Measurements from ENCODE around the gene PRPSAP2. TPM values are rescaled to one million over a fixed set of nuclear protein-coding genes. Genes with fewer than 3 reads are reported as not detected.
A peak's percentile ranks its signal among the peaks of the same experiment; 100 is the strongest.

PRPSAP2 gene
- total RNA-seq, 1 experiment from 2014 or later = 37.8 TPM

- TF ChIP-seq EZH2 (IDR thresholded peaks at IDR 0.05) = no peak
- TF ChIP-seq ELF1 (IDR thresholded peaks at IDR 0.05; ENCODE audit: borderline replicate concordance, low read depth) = no peak
- TF ChIP-seq POLR2AphosphoS5 (IDR thresholded peaks at IDR 0.05; ENCODE audit: low read depth, low read length) = no peak
- TF ChIP-seq RAD21 (IDR thresholded peaks at IDR 0.05; ENCODE audit: low read depth) = no peak
- TF ChIP-seq ZFX (IDR thresholded peaks at IDR 0.05) = no peak
- no peak for TF ChIP-seq CEBPB (IDR thresholded peaks at IDR 0.05; ENCODE audit: low read depth)
- TF ChIP-seq, protein P1, sequence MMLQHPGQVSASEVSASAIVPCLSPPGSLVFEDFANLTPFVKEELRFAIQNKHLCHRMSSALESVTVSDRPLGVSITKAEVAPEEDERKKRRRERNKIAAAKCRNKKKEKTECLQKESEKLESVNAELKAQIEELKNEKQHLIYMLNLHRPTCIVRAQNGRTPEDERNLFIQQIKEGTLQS (IDR thresholded peaks at IDR 0.05) = no peak
- TF ChIP-seq TCF7L2 (IDR thresholded peaks at IDR 0.05; ENCODE audit: borderline replicate concordance, extremely low read depth, insufficient read depth, insufficient read length) = no peak
- no peak for TF ChIP-seq JUND (IDR thresholded peaks at IDR 0.05)
- no peak for TF ChIP-seq ZNF274 (IDR thresholded peaks at IDR 0.05; ENCODE audit: low read depth, low read length)
These were observed 102.3 kb downstream of the PRPSAP2 start (continued) for GRCh38 chr17:18960241-18960665.

- H3K9ac ChIP-seq (ENCODE audit: low read length) = no peak overlapping the region
- H3K36me3 ChIP-seq (ENCODE audit: control insufficient read depth in 1 of 2, insufficient read depth in 2 of 2, low read length in 2 of 2) = no peaks in the 10 kb centered on the region
- H3K27me3 ChIP-seq (ENCODE audit: insufficient read depth, low read length) = no peaks in the 10 kb centered on the region
- H4K20me1 ChIP-seq (ENCODE audit: insufficient read depth) = no peaks in the 10 kb centered on the region
- H2AFZ ChIP-seq (ENCODE audit: low read depth, low read length, poor library complexity, severe bottlenecking) = no peak overlapping the region
- intact Hi-C loops (cut with micrococcal nuclease) = no loop called here
- H3K4me2 ChIP-seq (ENCODE audit: low read length) = no peak overlapping the region
- H3K9me3 ChIP-seq (ENCODE audit: control insufficient read depth in 1 of 2, insufficient read depth in 1 of 2, low read depth in 1 of 2, low read length in 2 of 2) = no peaks in the 10 kb centered on the region
- no peak overlapping the region for H3K27ac ChIP-seq (ENCODE audit: low read depth, low read length)
- ChIA-PET CTCF (interaction anchor here (0.6 to 1.6 kb wide), 12 partner anchors 9 to 801 kb away, joined by 3 to 22 read pairs (median 4); partner anchors contain the start of gene SLC5A10), RAD21 (ENCODE audit: low non-redundant PET in 1 of 2, low total read pairs in 2 of 2, uncharacterized antibody in 2 of 2, unreplicated experiment in 2 of 2) (interaction anchor here in 1 of 2 experiments (1.4 kb wide), 1 partner anchor 14 kb away, joined by 3 read pairs; no protein-coding TSS in a partner anchor), POLR2A (no interaction called here)
- H3K4me1 ChIP-seq (ENCODE audit: control insufficient read depth in 1 of 2, insufficient read depth in 2 of 2, low read length in 2 of 2) = peaks cover 6 to 22% of the 10 kb centered on the region in 2 experiments; a peak in 3 of 4 replicates
- BruUV-seq (replicated peaks) = no TSS peak
- peak; percentile 99 for TF ChIP-seq RAD21 (IDR thresholded peaks at IDR 0.05; ENCODE audit: low read depth)
- TF ChIP-seq, protein P2, sequence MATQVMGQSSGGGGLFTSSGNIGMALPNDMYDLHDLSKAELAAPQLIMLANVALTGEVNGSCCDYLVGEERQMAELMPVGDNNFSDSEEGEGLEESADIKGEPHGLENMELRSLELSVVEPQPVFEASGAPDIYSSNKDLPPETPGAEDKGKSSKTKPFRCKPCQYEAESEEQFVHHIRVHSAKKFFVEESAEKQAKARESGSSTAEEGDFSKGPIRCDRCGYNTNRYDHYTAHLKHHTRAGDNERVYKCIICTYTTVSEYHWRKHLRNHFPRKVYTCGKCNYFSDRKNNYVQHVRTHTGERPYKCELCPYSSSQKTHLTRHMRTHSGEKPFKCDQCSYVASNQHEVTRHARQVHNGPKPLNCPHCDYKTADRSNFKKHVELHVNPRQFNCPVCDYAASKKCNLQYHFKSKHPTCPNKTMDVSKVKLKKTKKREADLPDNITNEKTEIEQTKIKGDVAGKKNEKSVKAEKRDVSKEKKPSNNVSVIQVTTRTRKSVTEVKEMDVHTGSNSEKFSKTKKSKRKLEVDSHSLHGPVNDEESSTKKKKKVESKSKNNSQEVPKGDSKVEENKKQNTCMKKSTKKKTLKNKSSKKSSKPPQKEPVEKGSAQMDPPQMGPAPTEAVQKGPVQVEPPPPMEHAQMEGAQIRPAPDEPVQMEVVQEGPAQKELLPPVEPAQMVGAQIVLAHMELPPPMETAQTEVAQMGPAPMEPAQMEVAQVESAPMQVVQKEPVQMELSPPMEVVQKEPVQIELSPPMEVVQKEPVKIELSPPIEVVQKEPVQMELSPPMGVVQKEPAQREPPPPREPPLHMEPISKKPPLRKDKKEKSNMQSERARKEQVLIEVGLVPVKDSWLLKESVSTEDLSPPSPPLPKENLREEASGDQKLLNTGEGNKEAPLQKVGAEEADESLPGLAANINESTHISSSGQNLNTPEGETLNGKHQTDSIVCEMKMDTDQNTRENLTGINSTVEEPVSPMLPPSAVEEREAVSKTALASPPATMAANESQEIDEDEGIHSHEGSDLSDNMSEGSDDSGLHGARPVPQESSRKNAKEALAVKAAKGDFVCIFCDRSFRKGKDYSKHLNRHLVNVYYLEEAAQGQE (IDR thresholded peaks at IDR 0.05; ENCODE audit: low read depth) = no peak
- TF ChIP-seq, protein P3, sequence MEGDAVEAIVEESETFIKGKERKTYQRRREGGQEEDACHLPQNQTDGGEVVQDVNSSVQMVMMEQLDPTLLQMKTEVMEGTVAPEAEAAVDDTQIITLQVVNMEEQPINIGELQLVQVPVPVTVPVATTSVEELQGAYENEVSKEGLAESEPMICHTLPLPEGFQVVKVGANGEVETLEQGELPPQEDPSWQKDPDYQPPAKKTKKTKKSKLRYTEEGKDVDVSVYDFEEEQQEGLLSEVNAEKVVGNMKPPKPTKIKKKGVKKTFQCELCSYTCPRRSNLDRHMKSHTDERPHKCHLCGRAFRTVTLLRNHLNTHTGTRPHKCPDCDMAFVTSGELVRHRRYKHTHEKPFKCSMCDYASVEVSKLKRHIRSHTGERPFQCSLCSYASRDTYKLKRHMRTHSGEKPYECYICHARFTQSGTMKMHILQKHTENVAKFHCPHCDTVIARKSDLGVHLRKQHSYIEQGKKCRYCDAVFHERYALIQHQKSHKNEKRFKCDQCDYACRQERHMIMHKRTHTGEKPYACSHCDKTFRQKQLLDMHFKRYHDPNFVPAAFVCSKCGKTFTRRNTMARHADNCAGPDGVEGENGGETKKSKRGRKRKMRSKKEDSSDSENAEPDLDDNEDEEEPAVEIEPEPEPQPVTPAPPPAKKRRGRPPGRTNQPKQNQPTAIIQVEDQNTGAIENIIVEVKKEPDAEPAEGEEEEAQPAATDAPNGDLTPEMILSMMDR (IDR thresholded peaks at IDR 0.05 in 2 of 3, conservative IDR thresholded peaks at IDR 0.05 in 1 of 3; ENCODE audit: borderline replicate concordance in 1 of 3, insufficient read depth in 1 of 3, low read depth in 2 of 3, low read length in 2 of 3) = peak; percentile 89 to 98 (median 93)
- ATAC-seq (peak; percentile 97), DNase-seq (ENCODE audit: low read depth, low spot score) (no peak)
- H3K9me2 ChIP-seq (ENCODE audit: insufficient read depth) = no peaks in the 10 kb centered on the region
- H3K79me2 ChIP-seq (ENCODE audit: insufficient read depth, low read length) = no peaks in the 10 kb centered on the region
- no peak overlapping the region for H3K4me3 ChIP-seq (replicated peaks in 1 of 2; ENCODE audit: low read depth in 1 of 2, low read length in 2 of 2)
These were observed 103.0 kb downstream of the PRPSAP2 start for GRCh38 chr17:18960803-18961511.

Measured in HCT116 (cell line).